ENCODE measurements around the gene SNX5.
"Not testable (repeated sequence)": the region's sequence is repeated elsewhere in the genome, so short reads cannot be mapped to it uniquely, and the experiment has no call there.

The SNX5 gene

GRCh38 chr20:17964073-17964472, 4.5 kb downstream of the SNX5 start:
- Histone ChIP-seq H3K4me3 (no peak overlapping the region), H3K27ac (peak overlapping the region in 14 of 21 experiments; percentile 2 to 98 (median 51))

GRCh38 chr20:17963114-17963897, 5.3 kb downstream of the SNX5 start:
- H3K27ac ChIP-seq, result peak overlapping the region in 19 of 21 experiments; percentile 2 to 98 (median 56)
- no peak overlapping the region for H3K4me3 ChIP-seq

- Histone ChIP-seq H3K27ac (peak overlapping the region in 13 of 21 experiments; percentile 42 to 98 (median 61)), H3K4me3 (no peak overlapping the region)
These were observed 7.0 kb downstream of the SNX5 start for GRCh38 chr20:17961587-17961940.

- H3K4me3 ChIP-seq, result no peak overlapping the region
- peak overlapping the region in 16 of 21 experiments; percentile 37 to 98 (median 60) for H3K27ac ChIP-seq
These were observed 7.5 kb downstream of the SNX5 start for GRCh38 chr20:17960927-17961586.

- H3K27ac ChIP-seq, result peak overlapping the region in 15 of 21 experiments; percentile 2 to 98 (median 57)
- not testable (repeated sequence) for H3K4me3 ChIP-seq
These were observed 8.2 kb downstream of the SNX5 start for GRCh38 chr20:17960400-17960885.

GRCh38 chr20:17959257-17959627, 9.4 kb downstream of the SNX5 start:
- Histone ChIP-seq H3K27ac (peak overlapping the region in 18 of 21 experiments; percentile 1 to 98 (median 52)), H3K4me3 (no peak overlapping the region)

- no peak overlapping the region for H3K4me3 ChIP-seq
- H3K27ac ChIP-seq, result peak overlapping the region in 17 of 21 experiments; percentile 1 to 98 (median 50)
These were observed 10.0 kb downstream of the SNX5 start for GRCh38 chr20:17958373-17959256.

- Histone ChIP-seq H3K27ac (peak overlapping the region in 9 of 21 experiments; percentile 8 to 98 (median 42)), H3K4me3 (no peak overlapping the region)
These were observed 10.9 kb downstream of the SNX5 start for GRCh38 chr20:17957505-17958363.

- peak overlapping the region in 2 of 21 experiments; percentile 16 to 41 for H3K27ac ChIP-seq
- H3K4me3 ChIP-seq, result no peak overlapping the region
These were observed 12.4 kb downstream of the SNX5 start for GRCh38 chr20:17956099-17956685.

GRCh38 chr20:17955302-17955701, 13.3 kb downstream of the SNX5 start:
- Histone ChIP-seq H3K27ac (peak overlapping the region in 1 of 21 experiments; percentile 16), H3K4me3 (no peak overlapping the region)

- Histone ChIP-seq H3K27ac (no peak overlapping the region), H3K4me3 (no peak overlapping the region)
These were observed 14.7 kb downstream of the SNX5 start for GRCh38 chr20:17953935-17954334.

- H3K27ac ChIP-seq, result no peak overlapping the region
- H3K4me3 ChIP-seq, result no peak overlapping the region
These were observed 15.6 kb downstream of the SNX5 start for GRCh38 chr20:17952692-17953684.

- H3K4me3 ChIP-seq, result no peak overlapping the region
- H3K27ac ChIP-seq, result no peak overlapping the region
These were observed 17.3 kb downstream of the SNX5 start for GRCh38 chr20:17951323-17951722.

GRCh38 chr20:17950670-17951069, 17.9 kb downstream of the SNX5 start:
- H3K27ac ChIP-seq, result no peak overlapping the region

GRCh38 chr20:17949899-17950298, 18.7 kb downstream of the SNX5 start:
- H3K4me3 ChIP-seq, result no peak overlapping the region
- no peak overlapping the region for H3K27ac ChIP-seq

More at GRCh38 chr20:17950670-17951069, 17.9 kb downstream of the SNX5 start:
- H3K4me3 ChIP-seq, result no peak overlapping the region

GRCh38 chr20:17948442-17948841, 20.2 kb downstream of the SNX5 start:
- Histone ChIP-seq H3K27ac (no peak overlapping the region), H3K4me3 (no peak overlapping the region)

GRCh38 chr20:17947474-17947815, 21.1 kb downstream of the SNX5 start:
- Histone ChIP-seq H3K27ac (no peak overlapping the region), H3K4me3 (no peak overlapping the region)

All from skin epidermis (tissue), 12 donors.